NCI-H748 treated with DMSO at 0.1 percent for 48 hours (cell line): ENCODE data around the gene ETNPPL.

Source experiments
- DNase-seq: peaks from one replicate; lab custom pipeline; 2025; lab: John Stamatoyannopoulos, UW

ETNPPL gene

DNA sequence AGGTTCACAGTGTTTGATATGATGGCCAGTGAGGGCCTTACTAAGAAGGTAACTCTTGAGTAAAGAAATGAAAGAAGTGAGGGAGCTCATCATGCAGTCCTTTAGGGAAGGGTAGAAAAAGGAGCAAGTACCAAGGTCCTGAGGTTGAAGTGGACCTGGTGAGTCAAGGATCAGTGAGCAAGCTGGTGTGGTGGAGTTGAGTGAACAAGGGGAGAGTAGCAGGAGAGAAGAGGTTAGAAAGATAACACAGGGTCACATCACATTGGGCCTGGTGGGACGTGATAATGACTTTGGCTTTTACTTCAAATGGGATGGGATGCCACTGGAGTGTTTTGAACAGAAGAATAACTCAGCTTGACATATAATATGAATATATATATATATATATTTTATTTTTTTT, 67.8 kb downstream of the ETNPPL start:
- DNase-seq, result no peak

DNA sequence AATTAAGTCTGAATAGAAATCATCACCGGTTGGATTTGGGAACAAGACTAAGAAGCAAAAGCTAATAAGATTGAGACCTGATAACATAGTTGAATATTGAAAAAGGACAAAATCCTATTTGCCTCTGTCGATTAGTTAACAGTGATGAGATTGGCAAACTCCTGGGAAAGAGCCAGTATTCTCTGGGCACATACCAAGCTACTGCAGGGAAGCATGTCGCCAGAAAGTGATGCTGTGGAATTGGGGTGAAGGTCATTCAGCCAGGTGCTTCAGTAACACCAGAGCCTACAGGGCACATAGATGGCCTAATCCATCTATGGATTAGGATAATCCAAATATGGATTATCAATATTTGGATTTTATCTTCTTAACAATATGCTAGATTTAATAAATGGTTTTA, 68.4 kb downstream of the ETNPPL start:
- DNase-seq, result no peak

GRCh38 chr4:108693819-108694218, 69.0 kb downstream of the ETNPPL start:
- DNase-seq, result no peak

DNA sequence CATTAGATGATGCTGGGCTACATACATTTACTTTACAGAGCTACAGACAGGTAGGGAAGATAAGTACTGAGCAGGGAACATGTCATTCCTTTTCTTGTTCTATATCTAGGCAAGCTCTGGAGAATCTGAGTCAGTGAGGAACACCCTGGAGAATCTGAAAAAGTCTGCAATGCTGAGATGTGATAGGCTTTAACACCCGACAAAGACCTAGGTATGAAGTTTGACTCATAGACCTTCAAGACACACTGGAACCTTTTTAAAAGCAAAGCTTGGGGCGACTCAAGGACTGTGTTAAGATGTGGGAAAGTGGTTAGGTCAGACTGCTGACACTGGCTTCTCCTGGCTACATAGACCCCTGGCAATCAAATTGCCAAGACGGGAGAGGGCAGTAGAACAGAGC, 69.6 kb downstream of the ETNPPL start:
- no peak for DNase-seq
